Measurements from ENCODE around the gene PDZD7. TPM values are rescaled to one million over a fixed set of nuclear protein-coding genes. Genes with fewer than 3 reads are reported as not detected.

Gene PDZD7
- total RNA-seq, 1 donor from 2014 or later = not detected

DNA sequence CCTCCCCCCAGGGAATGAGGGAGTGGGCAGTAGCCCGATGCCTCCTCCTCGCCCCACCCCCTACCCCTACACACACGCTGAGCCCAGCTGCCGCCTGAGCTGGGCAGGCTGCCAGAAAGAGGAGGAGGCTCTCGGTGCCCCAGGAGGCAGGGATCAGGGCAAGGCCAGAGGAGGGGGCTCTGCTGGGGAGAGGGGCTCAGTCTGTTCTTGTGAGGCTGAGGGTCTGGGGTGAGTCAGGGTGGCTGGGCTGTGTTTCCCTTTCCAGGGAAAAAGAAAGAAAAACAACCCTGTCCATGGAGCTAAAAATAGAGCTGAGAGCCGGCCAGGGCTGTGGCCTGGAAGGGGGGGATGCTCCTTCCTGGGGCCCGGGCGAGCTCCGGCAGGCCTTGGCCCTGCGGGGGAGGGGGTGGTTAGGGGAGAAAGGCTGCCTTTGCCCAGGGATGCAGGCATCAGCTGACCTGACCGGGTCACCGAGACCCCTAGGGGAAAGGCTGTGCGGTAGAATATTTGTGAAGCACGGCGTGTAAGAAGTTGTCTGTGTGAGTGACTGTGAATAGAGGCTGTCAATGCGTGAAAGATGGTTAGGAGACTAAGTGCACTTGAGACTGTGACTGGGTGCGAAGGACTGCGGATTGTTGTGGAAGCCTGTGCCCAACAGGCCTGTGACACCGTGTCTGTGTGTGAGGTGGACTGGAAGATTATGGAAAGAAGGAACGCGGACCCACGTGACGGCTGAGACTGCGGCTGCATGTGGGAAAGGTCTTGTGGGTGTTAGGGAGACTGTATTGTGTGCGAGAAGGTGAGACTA is 32.5 kb downstream of the PDZD7 start:
- H3K4me2 ChIP-seq = peak overlapping the region; percentile 85
- Mint-ChIP-seq H3K36me3 (peaks cover 9% of the 10 kb centered on the region), H3K9me3 (no peaks in the 10 kb centered on the region), H3K27ac (peak overlapping the region; percentile 95), H3K4me3 (peak overlapping the region; percentile 90), H3K4me1 (peaks cover 16% of the 10 kb centered on the region), H3K27me3 (ENCODE audit: insufficient read depth, low read depth) (peaks cover 10% of the 10 kb centered on the region)
- peaks cover 13% of the 10 kb centered on the region for H3K4me1 ChIP-seq
- H3K27me3 ChIP-seq = no peaks in the 10 kb centered on the region
- H3K36me3 ChIP-seq = no peaks in the 10 kb centered on the region
- no peak overlapping the region for H3K9ac ChIP-seq
- peak overlapping the region; percentile 47 for H3K27ac ChIP-seq
- H3K79me2 ChIP-seq (ENCODE audit: low read depth) = peaks cover 42% of the 10 kb centered on the region
- peak; percentile 87 for DNase-seq (ENCODE audit: low spot score)
- peak overlapping the region; percentile 8 for H2AFZ ChIP-seq (replicated peaks)
- TF ChIP-seq EZH2phosphoT487 (IDR thresholded peaks at IDR 0.05) = no peak
- TF ChIP-seq CTCF (IDR thresholded peaks at IDR 0.05) = no peak
- no peak for TF ChIP-seq EZH2 (IDR thresholded peaks at IDR 0.05)
- H3K9me3 ChIP-seq (ENCODE audit: low read depth) = no peaks in the 10 kb centered on the region
- peaks cover 18% of the 10 kb centered on the region for H4K20me1 ChIP-seq (ENCODE audit: low read depth)
- H3K4me3 ChIP-seq = peak overlapping the region; percentile 96
- peaks cover 56% of the 10 kb centered on the region for H3F3A ChIP-seq (ENCODE audit: low read depth)

- H3K4me3 ChIP-seq = peak overlapping the region; percentile 96
- H3K27ac ChIP-seq = peak overlapping the region; percentile 47
- H3K4me2 ChIP-seq = peak overlapping the region; percentile 85
- no peaks in the 10 kb centered on the region for H3K27me3 ChIP-seq
- Mint-ChIP-seq H3K36me3 (peaks cover 5% of the 10 kb centered on the region), H3K9me3 (no peaks in the 10 kb centered on the region), H3K4me1 (peaks cover 16% of the 10 kb centered on the region), H3K27me3 (ENCODE audit: insufficient read depth, low read depth) (peaks cover 8% of the 10 kb centered on the region), H3K4me3 (peak overlapping the region; percentile 92), H3K27ac (peak overlapping the region; percentile 95)
- peaks cover 34% of the 10 kb centered on the region for H3K79me2 ChIP-seq (ENCODE audit: low read depth)
- peak; percentile 82 for TF ChIP-seq CTCF (IDR thresholded peaks at IDR 0.05)
- no peak for TF ChIP-seq EZH2phosphoT487 (IDR thresholded peaks at IDR 0.05)
- TF ChIP-seq EZH2 (IDR thresholded peaks at IDR 0.05) = no peak
- peaks cover 13% of the 10 kb centered on the region for H3K4me1 ChIP-seq
- peaks cover 57% of the 10 kb centered on the region for H3F3A ChIP-seq (ENCODE audit: low read depth)
- no peaks in the 10 kb centered on the region for H3K9me3 ChIP-seq (ENCODE audit: low read depth)
- H4K20me1 ChIP-seq (ENCODE audit: low read depth) = peaks cover 15% of the 10 kb centered on the region
- peak; percentile 92 for DNase-seq (ENCODE audit: low spot score)
- H3K9ac ChIP-seq = no peak overlapping the region
- H2AFZ ChIP-seq (replicated peaks) = peak overlapping the region; percentile 96
- H3K36me3 ChIP-seq = no peaks in the 10 kb centered on the region
Measured at GRCh38 chr10:100997360-100998182, 33.4 kb downstream of the PDZD7 start.

DNA sequence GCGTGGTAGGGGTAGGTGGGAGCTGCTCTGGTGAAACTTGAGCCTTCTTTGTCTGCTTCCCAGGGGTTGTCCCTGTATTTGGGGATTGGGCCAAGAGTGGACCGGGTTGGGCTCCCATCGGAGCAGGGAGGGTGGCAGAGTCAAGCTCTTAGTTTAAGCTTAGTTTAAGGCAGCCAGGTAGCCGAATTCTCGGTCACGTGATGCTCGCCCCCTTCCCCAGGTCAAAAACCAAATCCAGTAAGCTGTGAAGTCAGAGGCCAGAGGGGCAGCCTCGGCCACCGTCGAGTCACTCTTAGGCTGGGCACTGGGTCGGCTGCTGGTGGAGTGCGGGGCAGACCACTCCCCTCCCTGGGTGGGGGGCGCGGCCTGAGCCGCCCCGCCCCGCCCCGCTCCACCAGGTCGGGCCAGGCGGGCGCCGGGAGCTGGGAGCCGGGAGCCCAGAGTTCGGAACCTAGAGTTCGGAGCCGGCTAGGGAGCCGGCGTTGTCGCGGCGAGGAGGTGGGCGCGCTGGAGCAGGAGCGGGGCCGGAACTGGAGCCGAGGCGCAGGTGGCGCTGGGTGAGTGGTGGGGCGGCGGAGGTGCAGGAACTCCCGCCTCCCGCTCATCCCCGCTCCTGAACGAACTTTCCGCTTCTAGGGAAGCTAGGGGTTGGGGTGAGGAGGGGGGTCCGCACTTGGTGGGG is 34.1 kb downstream of the PDZD7 start:
- Histone ChIP-seq H3K9me3 (ENCODE audit: low read depth) (no peaks in the 10 kb centered on the region), H3F3A (ENCODE audit: low read depth) (peaks cover 57% of the 10 kb centered on the region), H3K27ac (peak overlapping the region; percentile 4), H3K4me3 (peak overlapping the region; percentile 96), H3K36me3 (no peaks in the 10 kb centered on the region), H3K79me2 (ENCODE audit: low read depth) (peaks cover 26% of the 10 kb centered on the region), H3K4me1 (peaks cover 13% of the 10 kb centered on the region), H3K9ac (no peak overlapping the region), H3K4me2 (peak overlapping the region; percentile 85), H3K27me3 (no peaks in the 10 kb centered on the region), H2AFZ (replicated peaks) (peak overlapping the region; percentile 96), H4K20me1 (ENCODE audit: low read depth) (peaks cover 8% of the 10 kb centered on the region)
- Mint-ChIP-seq H3K36me3 (peaks cover 5% of the 10 kb centered on the region), H3K4me1 (peaks cover 16% of the 10 kb centered on the region), H3K27ac (no peak overlapping the region), H3K9me3 (no peaks in the 10 kb centered on the region), H3K27me3 (ENCODE audit: insufficient read depth, low read depth) (peaks cover 8% of the 10 kb centered on the region), H3K4me3 (peak overlapping the region; percentile 92)
- TF ChIP-seq EZH2phosphoT487 (IDR thresholded peaks at IDR 0.05) (no peak), CTCF (IDR thresholded peaks at IDR 0.05) (no peak), EZH2 (IDR thresholded peaks at IDR 0.05) (no peak)
- DNase-seq (ENCODE audit: low spot score) = peak; percentile 80
